H1 (cell line): ENCODE measurements around the gene ATXN7L3.

Source experiments
- CREB1 ChIP-seq: IDR thresholded peaks from 2 replicates; pipeline ENCODE4 v1.6.1; 2012; ENCODE audit warnings: inconsistent platforms
- GABPA ChIP-seq: IDR thresholded peaks from 2 replicates; pipeline ENCODE4 v1.6.1; 2011; ENCODE audit warnings: mild to moderate bottlenecking, low read length, moderate library complexity, borderline replicate concordance; ENCODE audit not compliant: insufficient read depth
- POLR2AphosphoS5 ChIP-seq: IDR thresholded peaks from 2 replicates; pipeline ENCODE4 v1.6.1; 2011; ENCODE audit warnings: low read depth, low read length
- SP4 ChIP-seq: IDR thresholded peaks from 2 replicates; pipeline ENCODE4 v1.6.1; 2012; ENCODE audit warnings: low read length, inconsistent platforms
- SUZ12 ChIP-seq: fragments of 200-600 bp; sonication (generic); IDR thresholded peaks from 2 replicates; pipeline ENCODE4 v1.6.1; 2012; ENCODE audit warnings: mild to moderate bottlenecking, inconsistent platforms, low read length, moderate library complexity, mixed read lengths
- TEAD4 ChIP-seq: IDR thresholded peaks from 2 replicates; pipeline ENCODE4 v1.6.1; 2012; ENCODE audit warnings: low read depth, low read length, inconsistent platforms, mixed read lengths
- TF ChIP-seq, protein P1 (sequence below), 3 experiments: IDR thresholded peaks; 1 replicate in 2 of 3; 2 replicates in 1 of 3; pipeline versions ENCODE4 v1.5.1 to v1.6.1; 2011; ENCODE audit warnings: low read length in 3 of 3, mild to moderate bottlenecking in 3 of 3, inconsistent platforms in 2 of 3, low read depth in 1 of 3, moderate library complexity in 1 of 3; ENCODE audit not compliant: insufficient read depth in 1 of 3; ENCODE audit errors: control extremely low read depth in 1 of 3
- TF ChIP-seq, protein P2 (sequence below): IDR thresholded peaks from 2 replicates; pipeline ENCODE4 v1.6.1; 2012; ENCODE audit warnings: low read length, inconsistent platforms

DNA sequence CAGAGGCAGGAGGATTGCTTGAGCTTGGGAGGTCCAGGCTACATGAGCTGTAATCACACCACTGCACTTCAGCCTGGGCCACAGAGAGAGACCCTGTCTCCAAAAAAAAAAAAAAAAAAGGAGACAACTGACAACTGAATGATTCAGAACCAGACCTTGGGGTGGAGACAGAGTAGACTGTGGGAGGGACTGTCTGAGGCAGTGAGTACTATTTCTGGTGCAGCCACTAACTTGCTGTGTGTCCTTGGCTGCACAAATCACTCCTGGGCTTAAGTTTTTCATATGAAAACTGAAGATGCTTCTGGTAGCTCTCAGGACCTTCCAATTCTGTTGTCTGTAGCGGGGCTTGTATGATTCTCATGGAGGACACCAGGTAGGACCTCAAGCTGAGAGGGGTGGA is 23.4 kb downstream of the ATXN7L3 start:
- TF ChIP-seq, protein P1, sequence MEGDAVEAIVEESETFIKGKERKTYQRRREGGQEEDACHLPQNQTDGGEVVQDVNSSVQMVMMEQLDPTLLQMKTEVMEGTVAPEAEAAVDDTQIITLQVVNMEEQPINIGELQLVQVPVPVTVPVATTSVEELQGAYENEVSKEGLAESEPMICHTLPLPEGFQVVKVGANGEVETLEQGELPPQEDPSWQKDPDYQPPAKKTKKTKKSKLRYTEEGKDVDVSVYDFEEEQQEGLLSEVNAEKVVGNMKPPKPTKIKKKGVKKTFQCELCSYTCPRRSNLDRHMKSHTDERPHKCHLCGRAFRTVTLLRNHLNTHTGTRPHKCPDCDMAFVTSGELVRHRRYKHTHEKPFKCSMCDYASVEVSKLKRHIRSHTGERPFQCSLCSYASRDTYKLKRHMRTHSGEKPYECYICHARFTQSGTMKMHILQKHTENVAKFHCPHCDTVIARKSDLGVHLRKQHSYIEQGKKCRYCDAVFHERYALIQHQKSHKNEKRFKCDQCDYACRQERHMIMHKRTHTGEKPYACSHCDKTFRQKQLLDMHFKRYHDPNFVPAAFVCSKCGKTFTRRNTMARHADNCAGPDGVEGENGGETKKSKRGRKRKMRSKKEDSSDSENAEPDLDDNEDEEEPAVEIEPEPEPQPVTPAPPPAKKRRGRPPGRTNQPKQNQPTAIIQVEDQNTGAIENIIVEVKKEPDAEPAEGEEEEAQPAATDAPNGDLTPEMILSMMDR (IDR thresholded peaks at IDR 0.05; ENCODE audit: control extremely low read depth in 1 of 3, insufficient read depth in 1 of 3, low read depth in 1 of 3, low read length in 3 of 3): no peak
- no peak for TF ChIP-seq CREB1
- TF ChIP-seq POLR2AphosphoS5: no peak
- TF ChIP-seq, protein P2, sequence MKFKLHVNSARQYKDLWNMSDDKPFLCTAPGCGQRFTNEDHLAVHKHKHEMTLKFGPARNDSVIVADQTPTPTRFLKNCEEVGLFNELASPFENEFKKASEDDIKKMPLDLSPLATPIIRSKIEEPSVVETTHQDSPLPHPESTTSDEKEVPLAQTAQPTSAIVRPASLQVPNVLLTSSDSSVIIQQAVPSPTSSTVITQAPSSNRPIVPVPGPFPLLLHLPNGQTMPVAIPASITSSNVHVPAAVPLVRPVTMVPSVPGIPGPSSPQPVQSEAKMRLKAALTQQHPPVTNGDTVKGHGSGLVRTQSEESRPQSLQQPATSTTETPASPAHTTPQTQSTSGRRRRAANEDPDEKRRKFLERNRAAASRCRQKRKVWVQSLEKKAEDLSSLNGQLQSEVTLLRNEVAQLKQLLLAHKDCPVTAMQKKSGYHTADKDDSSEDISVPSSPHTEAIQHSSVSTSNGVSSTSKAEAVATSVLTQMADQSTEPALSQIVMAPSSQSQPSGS: no peak
- no peak for TF ChIP-seq SP4
- no peak for TF ChIP-seq TEAD4
- TF ChIP-seq SUZ12: no peak
- no peak for TF ChIP-seq GABPA
